H7 (cell line): ENCODE measurements around the gene CPNE6. TPM values are rescaled to one million over a fixed set of nuclear protein-coding genes. Genes with fewer than 3 reads are reported as not detected.

Experiments used
- DNase-seq: peaks from one replicate; pipeline ENCODE4 v3.0.0; 2012
- H3K27me3 ChIP-seq: 2 replicates; pipeline ENCODE4 v1.6.0; 2011; ENCODE audit warnings: mild to moderate bottlenecking, low read length; ENCODE audit not compliant: control insufficient read depth, insufficient read depth
- H3K36me3 ChIP-seq: replicated peaks from 2 replicates; pipeline ENCODE4 v1.5.1; 2011; ENCODE audit warnings: low read length; ENCODE audit not compliant: control insufficient read depth, insufficient read depth
- H3K4me3 ChIP-seq: 2 replicates; pipeline ENCODE4 v1.5.1; 2011; ENCODE audit warnings: low read depth, mild to moderate bottlenecking, control low read depth, low read length, moderate library complexity; ENCODE audit not compliant: insufficient read depth
- total RNA-seq: library from RNA; depleted of rRNA; stranded (reverse); fragments of >200 nt; shearing (Covaris generic); gene quantifications from 2 replicates; pipeline ENCODE4 v1.2.3, GENCODE V29; 2014

Gene CPNE6
- total RNA-seq, 1 experiment from 2014 or later, result not detected

DNA sequence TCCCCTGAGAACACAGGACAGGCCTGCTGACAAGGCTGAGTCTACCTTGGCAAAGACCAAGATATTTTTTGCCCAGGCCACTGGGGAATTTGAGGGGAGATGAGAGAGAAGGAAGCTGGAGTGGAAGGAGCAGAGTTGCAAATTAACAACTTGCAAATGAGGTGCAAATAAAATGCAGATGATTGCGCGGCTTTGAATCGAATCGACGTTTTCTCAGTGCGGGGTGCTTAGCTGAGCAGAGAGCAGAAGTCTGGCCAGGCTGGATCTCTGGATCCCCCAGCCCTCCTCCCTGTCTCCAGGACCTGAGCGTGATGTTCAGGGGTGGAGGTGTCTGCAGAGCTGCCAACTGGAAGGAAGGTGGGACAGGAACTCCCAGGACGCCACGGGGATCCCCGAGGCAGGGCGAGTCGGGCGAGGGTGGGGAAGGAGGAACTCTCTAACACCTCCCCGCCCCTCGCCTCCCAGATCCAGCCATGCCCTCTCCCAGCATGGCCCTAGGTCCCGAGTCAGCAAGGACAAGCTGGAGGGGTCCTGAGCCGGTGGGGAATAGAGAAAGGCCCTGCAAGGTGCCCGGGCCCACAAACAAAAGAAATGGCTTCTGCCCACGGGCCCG, 20.1 kb upstream of the CPNE6 start:
- Histone ChIP-seq H3K27me3 (peaks cover 3% of the 10 kb centered on the region; the same call in 1 of the 2 replicates), H3K36me3 (no peaks in the 10 kb centered on the region; the same call in 1 of the 2 replicates), H3K4me3 (peak overlapping the region; percentile 84)
- DNase-seq, result peak; percentile 75

DNA sequence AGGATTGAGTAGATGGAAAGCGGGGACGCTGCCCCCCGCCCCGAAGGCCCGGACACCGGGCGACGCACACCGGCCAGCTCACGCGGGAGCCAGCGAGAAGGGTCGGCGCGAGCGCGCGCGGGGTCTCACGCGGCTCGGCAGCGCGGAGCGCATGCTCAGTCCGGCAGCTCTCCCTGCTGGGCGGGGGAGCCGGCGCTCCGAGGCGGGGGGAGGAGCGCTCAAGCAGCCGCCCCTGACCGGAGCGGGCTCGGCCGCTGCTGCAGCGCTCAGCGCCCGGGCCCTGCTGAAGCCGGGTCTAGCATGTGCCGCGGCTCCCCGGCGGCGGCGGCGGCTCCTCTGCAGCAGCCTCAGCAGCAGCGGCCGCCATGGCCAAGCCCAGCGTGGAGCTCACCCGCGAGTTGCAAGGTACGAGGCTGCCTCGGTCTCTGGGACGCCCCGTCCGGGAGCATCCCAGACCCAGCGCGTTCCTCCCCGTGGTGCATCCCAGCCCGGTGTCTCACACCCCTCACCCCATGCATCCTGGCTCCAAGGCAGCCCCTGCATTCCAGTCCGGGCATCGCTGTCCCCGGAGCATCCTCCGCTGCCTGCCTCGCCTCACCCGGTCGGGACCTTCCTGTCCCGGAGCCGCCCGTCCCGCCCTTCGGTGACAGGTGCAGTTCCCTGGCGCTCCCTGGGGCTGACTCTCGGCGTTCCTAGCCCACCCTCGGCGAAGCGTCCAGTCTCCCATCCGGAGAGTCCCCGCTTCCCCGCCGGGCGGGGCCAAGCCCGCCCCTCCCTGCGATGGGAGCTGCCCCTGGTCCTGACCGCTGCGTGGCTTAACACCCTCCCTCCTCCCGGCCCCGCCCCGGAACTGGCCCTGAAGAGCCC, 19.3 kb upstream of the CPNE6 start, which contains the start of gene CARMIL3:
Gene CARMIL3 (plus strand): TSS at position 221 of the 867 bp plus-strand sequence. CDS start 145 bp downstream, at position 366.
- Histone ChIP-seq H3K4me3 (peak within 1 kb of the TSS; percentile 84), H3K36me3 (no peaks in the 10 kb centered on the region; the same call in 1 of the 2 replicates), H3K27me3 (peaks cover 3% of the 10 kb centered on the region; the same call in 1 of the 2 replicates)
- peak; percentile 97 for DNase-seq

DNA sequence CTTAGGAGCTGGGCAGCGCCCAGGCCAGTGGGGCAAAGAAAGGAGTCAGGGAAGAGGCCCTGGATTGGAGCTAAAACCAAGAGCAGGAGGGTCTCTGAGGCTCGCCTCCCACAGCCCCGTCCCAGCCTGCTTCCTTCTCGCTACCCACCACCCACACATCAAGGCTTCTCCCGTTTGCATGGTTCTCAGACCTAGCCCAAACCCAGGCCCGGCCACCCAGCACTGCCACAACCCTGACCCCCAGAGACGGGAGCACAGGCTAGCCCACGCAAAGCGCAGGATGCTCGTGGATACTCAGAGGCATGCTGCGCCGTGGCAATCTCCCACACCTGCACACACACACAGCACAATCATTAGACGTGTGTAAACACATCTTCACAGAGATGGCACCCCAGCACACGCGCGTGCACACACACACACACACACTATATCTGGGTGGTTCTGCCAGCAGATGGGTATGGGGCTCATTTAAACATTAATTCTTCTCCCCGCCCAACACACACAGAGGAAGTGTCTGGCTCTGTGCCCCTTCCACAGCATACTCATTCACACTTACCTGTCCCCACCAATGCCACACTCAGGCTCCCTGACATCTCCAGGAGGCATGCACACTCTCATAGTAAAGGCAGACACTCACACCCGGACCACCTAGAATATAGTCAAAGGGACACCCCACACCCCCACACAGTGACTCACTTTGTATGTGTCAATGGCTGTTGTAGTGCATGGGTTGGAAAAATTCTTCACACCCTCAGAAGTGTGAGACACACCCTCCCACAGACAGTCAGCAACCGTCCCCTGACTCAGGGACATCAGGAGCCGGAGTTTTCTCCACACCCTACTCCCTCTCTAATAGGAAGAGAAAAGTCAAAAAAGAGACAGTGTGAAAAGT, 18.5 kb upstream of the CPNE6 start:
- Histone ChIP-seq H3K4me3 (no peak overlapping the region), H3K27me3 (peaks cover 3% of the 10 kb centered on the region; the same call in 1 of the 2 replicates), H3K36me3 (no peaks in the 10 kb centered on the region; the same call in 1 of the 2 replicates)
- DNase-seq, result peak; percentile 24

DNA sequence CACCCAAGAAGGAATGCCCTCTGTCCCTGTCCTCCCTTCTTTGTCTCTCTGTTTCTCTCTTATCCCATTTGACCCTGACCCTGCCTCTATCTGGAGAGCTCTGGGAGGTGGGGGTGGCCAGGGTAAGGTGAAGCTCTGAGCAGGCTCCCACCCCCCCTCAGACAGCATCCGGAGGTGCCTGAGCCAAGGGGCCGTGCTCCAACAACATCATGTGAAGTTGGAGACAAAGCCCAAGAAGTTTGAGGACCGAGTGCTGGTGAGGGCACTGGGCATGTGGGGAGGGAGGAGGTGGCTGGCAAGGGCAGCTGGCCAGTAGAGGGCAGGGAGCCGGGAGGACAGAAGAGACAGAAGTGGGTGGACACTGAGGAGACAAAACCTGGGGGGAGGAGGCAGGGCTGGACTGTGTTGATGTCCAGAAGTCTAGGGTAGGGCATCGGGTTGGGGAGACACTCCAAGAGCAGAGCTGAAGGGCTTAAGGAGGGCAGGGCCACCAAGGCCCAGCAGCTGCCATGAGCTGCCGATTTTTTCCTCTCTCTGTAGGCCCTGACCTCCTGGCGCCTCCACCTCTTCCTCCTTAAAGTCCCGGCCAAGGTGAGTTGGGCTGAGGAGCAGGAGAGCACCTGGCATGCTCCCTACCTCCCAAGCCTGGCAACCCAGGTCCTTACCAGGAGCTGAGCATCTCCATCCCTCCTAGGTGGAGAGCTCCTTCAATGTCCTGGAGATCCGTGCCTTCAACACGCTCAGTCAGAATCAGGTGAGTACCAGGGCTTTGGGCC, 17.6 kb upstream of the CPNE6 start:
- DNase-seq, result peak; percentile 22
- no peaks in the 10 kb centered on the region; the same call in 1 of the 2 replicates for H3K36me3 ChIP-seq

DNA sequence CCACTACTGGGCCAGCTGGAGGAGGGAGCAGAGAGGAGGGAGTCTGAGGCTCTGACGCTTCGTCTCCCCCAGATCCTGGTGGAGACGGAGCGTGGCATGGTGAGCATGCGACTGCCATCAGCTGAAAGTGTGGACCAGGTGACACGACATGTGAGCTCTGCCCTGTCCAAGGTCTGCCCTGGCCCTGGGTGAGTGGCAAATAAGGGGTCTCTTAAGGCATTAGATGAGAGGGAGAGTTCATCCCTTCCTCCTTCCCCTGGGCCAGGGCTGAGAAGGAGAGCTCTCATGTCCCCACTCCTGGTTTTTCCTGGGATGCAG, 17.1 kb upstream of the CPNE6 start:
- peak; percentile 26 for DNase-seq
- H3K36me3 ChIP-seq, result no peaks in the 10 kb centered on the region; the same call in 1 of the 2 replicates
- H3K4me3 ChIP-seq, result no peak overlapping the region
- H3K27me3 ChIP-seq, result peaks cover 3% of the 10 kb centered on the region; the same call in 1 of the 2 replicates

More for the DNA sequence above, 17.6 kb upstream of the CPNE6 start:
- H3K4me3 ChIP-seq, result no peak overlapping the region
- peaks cover 3% of the 10 kb centered on the region; the same call in 1 of the 2 replicates for H3K27me3 ChIP-seq

DNA sequence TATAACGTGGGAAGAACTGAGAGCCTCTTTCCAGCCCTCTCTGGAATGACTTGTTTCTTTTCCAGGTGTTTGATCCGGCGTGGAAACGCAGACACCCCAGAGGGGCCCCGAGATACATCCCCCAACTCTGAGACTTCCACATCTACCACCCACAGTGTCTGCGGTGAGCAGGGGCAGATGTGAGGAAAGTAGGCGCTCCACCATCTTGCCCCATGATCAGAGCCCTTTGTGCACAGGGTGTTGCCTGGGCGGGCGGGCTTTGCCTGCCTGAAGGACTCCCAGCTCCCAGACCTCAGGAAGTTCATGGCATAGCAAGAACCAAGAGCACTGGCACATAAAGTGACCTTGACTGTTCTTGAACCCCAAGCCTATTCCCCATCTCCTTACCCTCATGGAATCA, 16.7 kb upstream of the CPNE6 start:
- Histone ChIP-seq H3K36me3 (no peaks in the 10 kb centered on the region; the same call in 1 of the 2 replicates), H3K4me3 (no peak overlapping the region), H3K27me3 (peaks cover 3% of the 10 kb centered on the region; the same call in 1 of the 2 replicates)
- DNase-seq, result no peak

DNA sequence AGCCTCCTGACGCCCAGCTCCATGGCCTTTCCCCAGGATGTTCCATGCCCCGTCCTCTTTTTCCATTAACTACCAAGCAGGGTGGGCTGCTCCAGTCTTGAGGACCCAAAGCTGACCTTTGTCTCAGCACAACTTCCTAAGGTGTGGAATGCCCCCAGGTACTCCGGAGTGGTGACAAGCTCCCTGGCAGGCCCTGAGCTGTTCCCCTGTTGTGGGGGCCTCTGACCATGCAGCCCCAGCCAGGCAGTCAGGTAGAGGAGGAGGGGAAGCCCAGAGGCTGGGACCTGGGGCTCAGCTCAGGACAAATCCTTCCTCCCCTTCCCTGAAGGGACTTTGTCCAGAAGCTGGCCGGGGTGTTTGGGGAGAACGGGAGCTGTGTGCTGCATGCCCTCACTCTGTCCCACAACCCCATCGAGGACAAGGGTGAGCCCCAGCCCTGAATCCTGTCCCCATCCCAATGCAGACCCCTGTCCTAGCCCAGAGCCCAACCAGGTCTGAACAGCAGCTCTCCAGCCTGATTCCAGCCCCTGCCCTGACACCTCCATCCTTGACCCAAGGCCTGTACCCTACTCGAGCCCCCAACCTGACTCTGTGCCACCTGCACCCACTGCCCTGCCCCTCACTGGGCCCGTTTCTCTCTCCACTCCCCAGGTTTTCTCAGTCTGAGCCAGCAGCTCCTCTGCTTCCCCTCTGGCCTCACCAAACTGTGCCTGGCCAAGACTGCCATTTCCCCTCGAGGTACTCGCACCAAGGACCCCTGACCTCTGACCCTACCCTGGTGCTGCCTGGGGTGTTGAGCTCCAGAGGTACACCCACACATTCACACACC, 15.2 kb upstream of the CPNE6 start:
- peak; percentile 26 for DNase-seq
- Histone ChIP-seq H3K36me3 (no peaks in the 10 kb centered on the region; the same call in 1 of the 2 replicates), H3K4me3 (no peak overlapping the region), H3K27me3 (peaks cover 3% of the 10 kb centered on the region; the same call in 1 of the 2 replicates)

DNA sequence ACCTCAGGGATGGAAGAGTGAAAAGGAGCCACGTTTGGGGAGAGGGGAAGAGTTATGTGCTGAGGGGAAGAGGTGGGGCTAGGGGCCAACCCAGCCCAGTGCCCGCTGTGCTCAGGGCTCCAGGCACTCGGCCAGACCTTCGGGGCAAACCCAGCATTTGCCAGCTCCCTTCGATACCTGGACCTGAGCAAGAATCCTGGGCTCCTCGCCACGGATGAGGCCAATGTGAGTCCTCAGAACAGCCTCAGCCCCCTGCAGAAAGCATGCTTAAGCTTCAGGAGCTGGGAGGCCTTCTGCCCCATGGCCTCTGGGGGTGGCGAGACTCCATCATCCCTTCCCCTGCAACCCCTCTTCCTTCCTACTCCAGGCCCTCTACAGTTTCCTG, 14.6 kb upstream of the CPNE6 start:
- peaks cover 3% of the 10 kb centered on the region; the same call in 1 of the 2 replicates for H3K27me3 ChIP-seq
- no peak overlapping the region for H3K4me3 ChIP-seq
- H3K36me3 ChIP-seq, result no peaks in the 10 kb centered on the region; the same call in 1 of the 2 replicates
- peak; percentile 30 for DNase-seq

DNA sequence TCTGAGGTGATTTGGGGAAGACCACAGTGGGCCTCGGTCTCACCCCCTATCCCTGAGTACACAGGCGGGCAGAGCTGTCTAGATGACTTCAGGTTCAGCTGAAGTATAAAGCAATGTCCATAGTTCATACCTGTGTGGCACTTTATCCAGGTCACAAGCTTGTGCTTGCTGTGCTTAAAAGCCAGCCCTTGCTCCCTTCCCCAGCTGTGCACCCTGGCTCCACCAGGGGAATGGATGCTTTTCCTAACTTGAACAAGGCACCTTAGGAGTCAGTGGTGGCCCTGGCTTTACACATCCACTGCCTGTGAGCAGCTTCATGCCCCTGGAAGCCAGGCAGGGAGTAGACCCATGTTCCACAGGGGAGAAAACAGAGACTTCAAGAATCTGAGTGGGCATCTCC, 14.1 kb upstream of the CPNE6 start:
- no peaks in the 10 kb centered on the region; the same call in 1 of the 2 replicates for H3K36me3 ChIP-seq
- no peak overlapping the region for H3K4me3 ChIP-seq
- H3K27me3 ChIP-seq, result no peaks in the 10 kb centered on the region; the same call in 1 of the 2 replicates
- DNase-seq, result no peak

DNA sequence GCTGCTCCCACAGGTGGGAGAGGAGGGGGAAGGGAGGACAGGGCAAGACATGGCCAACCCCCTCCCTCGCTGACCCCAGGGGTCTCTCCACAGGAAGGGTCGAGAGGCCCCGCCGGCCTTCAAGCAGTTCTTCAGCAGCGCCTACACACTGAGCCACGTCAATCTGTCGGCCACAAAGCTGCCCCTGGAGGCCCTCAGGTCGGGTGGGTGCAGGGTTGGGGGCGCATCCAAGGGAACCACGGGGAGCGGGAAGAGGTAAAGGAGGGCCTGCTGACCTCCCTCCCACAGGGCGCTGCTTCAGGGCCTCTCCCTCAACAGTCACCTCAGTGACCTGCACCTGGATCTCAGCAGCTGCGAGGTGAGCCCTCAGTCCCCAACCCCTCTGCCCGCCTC, 13.5 kb upstream of the CPNE6 start:
- peak; percentile 54 for DNase-seq
- no peaks in the 10 kb centered on the region; the same call in 1 of the 2 replicates for H3K36me3 ChIP-seq
- H3K27me3 ChIP-seq, result no peaks in the 10 kb centered on the region
- H3K4me3 ChIP-seq, result no peak overlapping the region

DNA sequence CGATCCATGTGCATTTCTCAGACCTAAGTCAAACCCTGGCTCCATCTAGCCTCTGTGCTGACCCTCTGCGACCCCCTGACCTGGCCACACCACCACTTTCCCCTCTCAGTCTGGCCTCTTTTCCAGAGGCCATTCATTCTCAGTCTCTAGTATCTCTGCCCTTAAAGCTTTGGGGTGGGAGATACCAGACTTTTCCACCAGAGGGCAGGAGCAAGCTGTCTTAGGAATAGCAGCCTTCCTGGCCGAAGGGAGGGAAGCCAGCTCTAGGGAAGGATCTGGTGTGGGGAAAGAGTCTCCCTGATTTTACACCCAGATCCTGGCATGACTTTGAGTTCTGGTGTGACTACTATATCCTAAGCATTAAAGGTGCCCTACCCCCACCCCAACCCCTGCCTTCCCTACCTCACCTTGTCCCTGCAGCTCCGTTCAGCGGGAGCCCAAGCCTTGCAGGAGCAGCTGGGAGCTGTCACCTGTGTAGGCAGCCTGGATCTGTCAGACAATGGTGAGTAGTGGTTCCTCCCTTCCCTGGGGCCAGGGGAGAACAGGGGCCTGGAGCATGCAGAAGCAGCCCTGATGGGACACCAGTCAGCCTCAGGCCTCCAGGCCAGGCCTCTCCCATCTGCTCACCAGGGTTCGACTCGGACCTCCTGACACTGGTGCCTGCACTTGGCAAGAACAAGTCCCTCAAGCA, 13.0 kb upstream of the CPNE6 start:
- peak; percentile 90 for DNase-seq
- H3K36me3 ChIP-seq, result no peaks in the 10 kb centered on the region; the same call in 1 of the 2 replicates

DNA sequence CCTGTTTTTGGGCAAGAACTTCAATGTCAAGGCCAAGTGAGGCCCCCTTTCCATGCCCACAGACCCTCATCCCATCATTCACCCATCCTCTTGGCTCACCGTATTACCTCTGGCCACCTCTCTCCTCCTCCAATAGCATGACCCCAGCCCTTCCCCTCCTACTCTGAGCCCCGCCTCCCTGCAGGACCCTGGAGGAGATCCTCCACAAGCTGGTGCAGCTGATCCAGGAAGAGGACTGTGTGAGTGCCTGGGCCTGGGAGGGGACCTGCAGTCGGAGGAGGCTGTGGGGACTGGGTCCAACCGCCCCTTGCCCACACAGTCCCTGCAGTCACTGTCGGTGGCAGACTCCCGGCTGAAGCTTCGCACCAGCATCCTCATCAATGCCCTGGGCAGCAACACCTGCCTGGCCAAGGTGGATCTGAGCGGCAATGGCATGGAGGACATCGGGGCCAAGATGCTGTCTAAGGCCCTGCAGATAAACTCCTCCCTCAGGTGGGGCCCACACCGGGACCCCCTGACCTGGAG, 12.3 kb upstream of the CPNE6 start:
- Histone ChIP-seq H3K36me3 (no peaks in the 10 kb centered on the region; the same call in 1 of the 2 replicates), H3K4me3 (no peak overlapping the region), H3K27me3 (no peaks in the 10 kb centered on the region)
- peak; percentile 72 for DNase-seq

More for the DNA sequence above, 13.0 kb upstream of the CPNE6 start:
- no peak overlapping the region for H3K4me3 ChIP-seq
- no peaks in the 10 kb centered on the region for H3K27me3 ChIP-seq
